GM19372 (cell line): ENCODE results near the gene PAX7.
"Not testable (repeated sequence)": the region's sequence is repeated elsewhere in the genome, so short reads cannot be mapped to it uniquely, and the experiment has no call there.

Experiments used
- ATAC-seq: cut with Tn5 transposase; IDR thresholded peaks from one replicate; pipeline ENCODE4 v1.9.1; 2021; ENCODE audit warnings: mild to moderate bottlenecking, low read depth, moderate library complexity; ENCODE audit not compliant: unreplicated experiment

The PAX7 gene

GRCh38 chr1:18723701-18724411, 93.2 kb downstream of the PAX7 start:
- ATAC-seq: no peak

DNA sequence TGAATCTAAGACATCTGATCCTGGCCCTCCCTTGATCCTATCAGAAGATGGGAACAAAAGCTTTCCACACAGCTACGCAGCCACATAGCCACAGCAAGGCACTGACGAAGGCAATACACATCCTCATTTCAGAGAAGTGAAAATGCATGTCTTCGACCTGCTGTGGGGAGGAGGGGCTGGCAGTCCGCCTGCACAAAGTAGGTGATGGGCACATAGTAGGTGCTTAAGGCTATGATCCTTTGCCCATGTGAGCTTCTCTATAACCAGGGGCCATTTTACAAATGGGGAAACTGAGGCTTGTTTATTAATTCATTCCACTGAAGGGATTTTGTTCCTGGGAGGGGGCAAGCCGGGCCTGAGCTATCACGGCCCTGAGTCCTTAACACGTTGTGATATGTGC, 94.2 kb downstream of the PAX7 start:
- ATAC-seq: no peak

- no peak for ATAC-seq
Measured at GRCh38 chr1:18725231-18725895, 94.7 kb downstream of the PAX7 start.

DNA sequence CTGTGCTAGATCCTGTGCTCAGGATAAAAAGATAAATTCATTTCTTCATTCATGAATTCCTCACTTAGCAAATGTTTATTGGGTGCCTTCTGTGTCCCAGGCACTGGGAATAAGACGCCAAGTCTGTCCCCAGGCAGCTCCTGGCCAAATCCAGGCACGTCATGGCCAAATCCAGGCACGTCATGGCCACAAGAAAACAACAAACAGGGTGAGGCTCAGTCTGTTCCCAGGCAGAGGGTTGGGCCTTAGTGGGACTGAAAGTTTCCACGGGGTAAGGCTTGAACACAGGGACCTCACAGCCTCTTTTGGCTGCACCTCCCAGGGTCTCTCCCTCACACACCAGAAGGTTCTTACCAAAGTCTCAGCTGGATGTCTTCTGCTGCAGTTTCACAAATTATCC, 95.7 kb downstream of the PAX7 start:
- ATAC-seq: no peak

GRCh38 chr1:18727956-18728355, 97.3 kb downstream of the PAX7 start:
- no peak for ATAC-seq

- no peak for ATAC-seq
Measured at GRCh38 chr1:18730321-18730720, 99.7 kb downstream of the PAX7 start.

DNA sequence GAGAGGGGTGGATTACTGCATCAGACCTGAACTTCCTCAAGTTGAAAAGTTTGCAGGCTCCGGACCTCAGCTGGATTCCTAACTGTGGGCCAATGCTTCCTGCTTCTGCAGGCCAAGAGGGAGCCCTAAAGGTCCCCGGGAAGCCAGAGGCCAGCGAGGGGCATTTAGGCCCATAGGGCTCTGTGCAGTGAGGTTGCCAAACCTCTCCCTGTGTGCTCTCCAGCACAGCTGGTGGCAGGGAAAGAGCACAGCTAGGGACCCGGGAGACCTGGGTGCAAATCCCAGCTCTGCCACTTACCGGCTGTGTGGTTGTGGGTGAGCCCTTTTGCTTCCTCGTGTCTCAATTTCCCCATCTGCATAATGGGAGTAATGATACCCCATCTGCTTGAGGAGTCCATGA, 100.5 kb downstream of the PAX7 start:
- ATAC-seq: no peak

GRCh38 chr1:18731591-18732235, 101.1 kb downstream of the PAX7 start:
- no peak for ATAC-seq

DNA sequence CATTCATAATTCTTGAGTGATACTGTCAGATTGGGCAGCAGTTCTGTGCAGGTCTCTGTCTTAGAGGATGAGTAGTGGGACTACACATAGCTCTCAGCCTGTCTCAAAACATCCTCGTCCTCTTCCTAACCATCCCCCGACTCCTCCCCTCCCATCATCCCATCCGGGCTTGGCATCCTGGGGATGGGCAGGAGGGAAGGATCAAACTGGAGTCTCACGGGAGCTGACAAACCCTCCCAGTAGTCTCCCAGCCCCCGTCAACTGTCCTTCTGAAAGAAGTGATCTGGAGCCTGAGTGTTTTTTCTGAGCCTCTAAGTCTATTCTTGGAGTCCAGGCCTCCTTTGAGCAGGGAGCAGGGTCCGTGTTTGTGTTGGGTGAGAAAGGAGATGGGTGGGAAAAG, 102.0 kb downstream of the PAX7 start:
- no peak for ATAC-seq

GRCh38 chr1:18734001-18734400, 103.4 kb downstream of the PAX7 start:
- ATAC-seq: no peak

DNA sequence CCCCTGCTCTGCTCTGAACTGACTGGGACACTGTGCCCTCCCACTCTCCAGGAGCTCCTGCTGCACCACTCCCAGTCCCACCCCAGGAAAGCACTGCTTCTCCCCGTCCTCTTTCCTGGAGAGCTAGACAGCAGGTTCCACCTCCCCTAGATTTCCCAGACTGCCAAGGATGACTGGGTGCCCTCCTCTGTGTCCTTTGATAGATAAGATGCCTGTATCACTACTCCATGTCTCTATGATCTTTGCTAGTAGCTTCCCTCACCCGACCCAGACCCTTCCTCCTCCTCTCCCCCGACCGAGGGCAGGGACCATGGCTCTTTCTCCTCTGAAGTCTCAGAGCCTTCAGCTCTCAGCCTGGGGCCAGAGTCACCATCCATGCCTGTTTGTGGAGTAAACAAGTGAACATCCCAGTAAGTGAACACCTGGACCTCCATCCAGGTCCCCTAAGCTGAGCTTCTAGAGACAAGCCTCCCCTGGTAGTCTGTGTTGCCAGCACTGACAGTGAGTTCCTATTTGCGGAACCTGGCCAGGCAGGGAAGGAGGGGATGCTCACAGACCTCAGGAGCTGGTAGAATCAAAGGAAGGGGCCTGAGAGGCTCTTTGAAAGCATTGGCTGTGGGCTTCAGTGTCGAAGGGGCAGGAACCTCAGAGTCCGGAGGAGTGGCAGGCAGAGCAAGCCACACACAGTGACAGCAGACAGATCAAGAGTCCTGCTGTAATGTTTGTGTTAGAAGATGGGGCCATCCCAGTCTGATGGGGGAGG, 104.0 kb downstream of the PAX7 start:
- ATAC-seq: no peak

DNA sequence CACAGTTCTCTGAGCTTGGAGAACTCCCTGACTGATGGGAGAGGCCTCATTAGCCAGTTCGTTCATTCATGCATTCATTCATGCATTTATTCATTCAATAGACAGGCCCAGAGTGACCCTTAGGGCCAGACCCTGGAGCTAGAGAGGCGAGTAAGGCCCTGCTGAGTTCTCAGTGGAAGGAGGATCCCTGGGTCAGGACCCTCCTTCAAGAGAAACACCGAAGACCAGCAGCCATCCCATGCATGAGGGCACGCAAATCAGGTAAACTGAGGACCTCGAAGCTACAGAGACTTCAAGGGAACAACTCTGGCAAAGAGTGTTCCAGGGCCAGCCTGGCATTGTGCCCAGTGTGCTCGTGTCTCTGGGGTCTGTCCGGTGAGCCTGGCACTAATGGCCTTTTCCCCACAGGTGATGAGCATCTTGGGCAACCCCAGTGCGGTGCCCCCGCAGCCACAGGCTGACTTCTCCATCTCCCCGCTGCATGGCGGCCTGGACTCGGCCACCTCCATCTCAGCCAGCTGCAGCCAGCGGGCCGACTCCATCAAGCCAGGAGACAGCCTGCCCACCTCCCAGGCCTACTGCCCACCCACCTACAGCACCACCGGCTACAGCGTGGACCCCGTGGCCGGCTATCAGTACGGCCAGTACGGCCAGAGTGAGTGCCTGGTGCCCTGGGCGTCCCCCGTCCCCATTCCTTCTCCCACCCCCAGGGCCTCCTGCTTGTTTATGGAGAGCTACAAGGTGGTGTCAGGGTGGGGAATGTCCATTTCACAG, 104.8 kb downstream of the PAX7 start:
- no peak for ATAC-seq

- ATAC-seq: no peak
Measured at GRCh38 chr1:18736958-18737357, 106.3 kb downstream of the PAX7 start.

GRCh38 chr1:18738126-18738525, 107.5 kb downstream of the PAX7 start:
- no peak for ATAC-seq

DNA sequence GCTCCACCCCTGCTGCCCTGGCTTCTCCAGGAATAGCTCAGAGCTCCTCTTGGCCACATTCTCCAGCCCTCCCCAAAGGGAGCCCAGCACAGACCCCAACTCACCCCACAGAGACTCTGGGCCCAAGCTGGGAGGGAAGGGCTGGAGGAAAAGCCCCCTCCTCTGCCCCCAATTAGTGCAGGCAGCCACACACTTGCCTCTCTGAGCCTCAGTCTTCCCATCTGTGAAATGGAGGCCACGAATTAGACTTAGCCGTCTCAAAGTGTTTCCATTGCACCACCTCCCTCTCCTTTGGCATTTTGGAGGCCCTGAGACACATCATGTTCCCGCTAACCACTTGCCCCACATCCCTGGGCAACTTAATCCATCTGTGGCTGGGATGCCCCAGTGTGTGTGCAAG, 108.0 kb downstream of the PAX7 start:
- ATAC-seq: no peak

DNA sequence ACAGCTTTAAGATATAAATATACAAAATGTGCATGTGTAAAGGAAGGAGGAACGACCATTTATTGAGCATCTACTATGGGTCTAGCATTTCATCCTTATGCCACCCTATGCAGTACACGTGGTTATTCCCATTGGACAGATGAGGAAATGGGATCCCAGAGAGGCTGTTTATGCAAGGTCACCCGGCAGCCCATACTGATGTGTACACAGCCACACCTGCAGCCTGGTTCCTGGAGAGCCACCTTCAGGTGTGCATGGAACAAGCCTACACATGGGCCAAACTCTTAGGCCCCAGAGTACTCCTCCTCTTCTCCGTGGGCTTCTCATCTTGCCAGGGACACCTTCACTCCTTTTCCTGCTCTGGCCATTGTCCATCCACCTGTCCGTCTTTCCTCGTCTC, 108.8 kb downstream of the PAX7 start:
- ATAC-seq: no peak

DNA sequence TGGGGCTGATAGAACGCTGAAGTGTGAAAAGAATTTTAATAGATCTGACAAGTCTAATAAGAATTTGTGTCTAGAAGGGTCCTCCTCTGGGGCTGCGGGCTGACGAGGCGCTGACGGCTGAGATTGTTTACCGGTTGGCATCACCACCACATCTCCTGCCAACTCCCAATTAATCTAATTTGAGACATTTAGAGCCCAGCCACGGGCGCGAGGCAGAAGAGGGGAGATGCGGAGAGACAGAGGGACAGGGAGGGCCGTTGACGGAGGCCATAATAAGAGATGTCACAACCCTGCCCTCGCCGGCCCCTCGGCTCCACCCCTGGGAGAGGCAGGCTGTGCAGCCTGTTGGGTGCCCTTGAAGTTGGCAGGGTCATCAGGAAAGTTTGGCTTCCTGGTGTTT, 109.3 kb downstream of the PAX7 start:
- ATAC-seq: no peak

DNA sequence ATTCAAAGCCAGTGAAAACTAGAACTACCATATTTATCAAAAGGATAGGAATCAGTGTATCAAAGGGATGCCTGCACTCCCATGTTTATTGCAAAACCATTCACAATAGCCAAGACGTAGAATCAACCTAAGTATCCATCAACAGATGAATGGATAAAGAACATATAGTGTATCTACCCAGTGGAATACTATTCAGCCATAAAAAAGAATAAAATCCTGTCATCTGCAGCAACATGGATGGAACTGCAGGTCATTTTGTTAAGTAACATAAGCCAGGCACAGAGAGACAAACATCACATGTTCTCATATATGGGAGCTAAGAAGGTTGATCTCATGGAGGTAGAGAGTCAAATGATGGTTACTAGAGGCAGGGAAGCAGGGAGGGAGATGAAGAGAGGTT, 110.0 kb downstream of the PAX7 start:
- no peak for ATAC-seq

DNA sequence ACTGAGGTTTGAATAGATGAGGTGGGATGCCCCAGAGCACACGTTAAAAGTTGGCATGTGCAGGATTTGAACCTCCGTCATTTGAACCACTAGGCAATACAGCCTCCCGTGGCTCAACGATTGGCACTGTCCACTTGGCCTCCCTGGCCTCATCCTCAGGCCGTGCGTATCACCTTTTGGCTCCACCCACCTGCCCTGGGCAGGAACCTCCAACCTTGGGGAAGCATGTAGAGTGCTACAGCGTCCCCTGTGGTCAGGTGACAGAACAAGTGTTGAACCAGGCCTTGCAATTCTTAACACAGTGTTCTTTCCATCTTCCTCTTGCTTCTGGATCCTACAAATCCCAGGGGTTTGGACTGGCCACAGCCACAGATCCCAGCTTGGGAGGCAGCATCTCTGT, 112.6 kb downstream of the PAX7 start:
- ATAC-seq: no peak

GRCh38 chr1:18744381-18744780, 113.7 kb downstream of the PAX7 start:
- ATAC-seq: not testable (repeated sequence)
